IMR-90 (cell line): Measurements from ENCODE around the gene NIT1. TPM values are rescaled to one million over a fixed set of nuclear protein-coding genes. Genes with fewer than 3 reads are reported as not detected.

Source experiments
- ATAC-seq: fragments of 200-7000 bp; cut with Tn5 transposase; 2 replicates; pipeline ENCODE4 v1.9.1; 2020; ENCODE audit warnings: low read depth, mild to moderate bottlenecking, moderate library complexity
- BruUV-seq: library from RNA; stranded (reverse); fragments of 400-500 nt; replicated peaks from 2 replicates; lab custom pipeline; 2021; lab: Mats Ljungman, UMichigan
- CTCF ChIA-PET: fragments of 300-600 bp; formaldehyde crosslinking; extraction: SDS; loops from one replicate; lab custom pipeline; 2021; ENCODE audit warnings: antibody characterized with exemption; lab: Yijun Ruan, JAX
- POLR2A ChIA-PET: fragments of 300-600 bp; sonication (Branson Sonifier 250); formaldehyde crosslinking; loops from one replicate; lab custom pipeline; 2022; ENCODE audit warnings: antibody characterized with exemption; ENCODE audit not compliant: unreplicated experiment; lab: Charles Lee
- DNase-seq: peaks from one replicate; pipeline ENCODE4 v3.0.0; 2013
- H2AFZ ChIP-seq: replicated peaks from 2 replicates; pipeline ENCODE3; 2013; ENCODE audit warnings: low read length, mild to moderate bottlenecking; ENCODE audit not compliant: poor library complexity
- H2AK5ac ChIP-seq: 2 replicates; pipeline ENCODE4 v1.6.1; 2013; ENCODE audit warnings: low read depth, low read length, inconsistent platforms
- H2AK9ac ChIP-seq: replicated peaks from 2 replicates; pipeline ENCODE3; 2013; ENCODE audit warnings: mild to moderate bottlenecking, low read depth, low read length, moderate library complexity; ENCODE audit not compliant: poor library complexity
- H2BK120ac ChIP-seq: 2 replicates; pipeline ENCODE4 v1.6.1; 2013; ENCODE audit warnings: low read depth, low read length, inconsistent platforms
- H2BK15ac ChIP-seq: 3 replicates; pipeline ENCODE4 v1.6.1; 2013; ENCODE audit warnings: low read depth, low read length, inconsistent platforms
- H2BK20ac ChIP-seq: 2 replicates; pipeline ENCODE4 v1.6.1; 2013; ENCODE audit warnings: low read depth, mild to moderate bottlenecking, inconsistent platforms, low read length, moderate library complexity
- H2BK5ac ChIP-seq: 2 replicates; pipeline ENCODE4 v1.6.1; 2013; ENCODE audit warnings: mild to moderate bottlenecking, low read depth, low read length, inconsistent platforms; ENCODE audit not compliant: poor library complexity, severe bottlenecking
- H3K14ac ChIP-seq: replicated peaks from 2 replicates; pipeline ENCODE4 v1.6.1; 2013; ENCODE audit warnings: low read depth, low read length, inconsistent platforms
- H3K18ac ChIP-seq: 2 replicates; pipeline ENCODE4 v1.6.1; 2013; ENCODE audit warnings: low read depth, low read length, control low read depth
- H3K23ac ChIP-seq: 2 replicates; pipeline ENCODE4 v1.6.1; 2013; ENCODE audit warnings: low read depth, low read length, inconsistent platforms
- H3K27ac ChIP-seq: 2 replicates; pipeline ENCODE4 v1.5.1; 2013; ENCODE audit warnings: mild to moderate bottlenecking, control low read depth, low read length; ENCODE audit not compliant: insufficient read depth
- H3K27me3 ChIP-seq: 2 replicates; pipeline ENCODE4 v1.6.1; 2013; ENCODE audit warnings: low read length; ENCODE audit not compliant: control insufficient read depth, insufficient read depth
- H3K36me3 ChIP-seq: 2 replicates; pipeline ENCODE4 v1.6.1; 2013; ENCODE audit warnings: low read length, mixed read lengths; ENCODE audit not compliant: control insufficient read depth, insufficient read depth
- H3K4ac ChIP-seq: 2 replicates; pipeline ENCODE4 v1.6.1; 2013; ENCODE audit warnings: low read depth, low read length, inconsistent platforms
- H3K4me1 ChIP-seq: 2 replicates; pipeline ENCODE4 v1.6.1; 2013; ENCODE audit warnings: low read length, mixed read lengths; ENCODE audit not compliant: control insufficient read depth, insufficient read depth
- H3K4me2 ChIP-seq: 2 replicates; pipeline ENCODE4 v1.6.1; 2013; ENCODE audit warnings: low read depth, mild to moderate bottlenecking, control low read depth, low read length, moderate library complexity
- H3K4me3 ChIP-seq: 2 replicates; pipeline ENCODE4 v1.5.1; 2013; ENCODE audit warnings: low read depth, mild to moderate bottlenecking, control low read depth, low read length, moderate library complexity; ENCODE audit not compliant: insufficient read depth
- H3K56ac ChIP-seq: 2 replicates; pipeline ENCODE4 v1.6.1; 2013; ENCODE audit warnings: low read length, inconsistent platforms; ENCODE audit not compliant: insufficient read depth; ENCODE audit errors: extremely low read depth
- H3K79me1 ChIP-seq, 2 experiments: 2 replicates each; pipeline ENCODE4 v1.6.1; 2013; ENCODE audit warnings: low read length in 2 of 2, inconsistent platforms in 1 of 2, low read depth in 1 of 2
- H3K9ac ChIP-seq: 2 replicates; pipeline ENCODE4 v1.6.1; 2013; ENCODE audit warnings: low read depth, low read length, control low read depth
- H3K9me1 ChIP-seq: 2 replicates; pipeline ENCODE4 v1.6.1; 2013; ENCODE audit warnings: low read length, inconsistent platforms; ENCODE audit not compliant: insufficient read depth
- H3K9me3 ChIP-seq: 2 replicates; pipeline ENCODE4 v1.6.1; 2013; ENCODE audit warnings: low read length; ENCODE audit not compliant: control insufficient read depth, insufficient read depth
- H4K20me1 ChIP-seq: 2 replicates; pipeline ENCODE4 v1.6.1; 2013; ENCODE audit warnings: low read length, inconsistent platforms; ENCODE audit not compliant: insufficient read depth
- H4K5ac ChIP-seq: 2 replicates; pipeline ENCODE4 v1.6.1; 2013; ENCODE audit warnings: mild to moderate bottlenecking, low read depth, low read length, control low read depth
- H4K8ac ChIP-seq, 2 experiments: 2 replicates each; pipeline ENCODE4 v1.6.1; 2013; ENCODE audit warnings: low read depth in 2 of 2, low read length in 2 of 2, control low read depth in 1 of 2, inconsistent platforms in 1 of 2
- H4K91ac ChIP-seq: 2 replicates; pipeline ENCODE4 v1.6.1; 2013; ENCODE audit warnings: low read depth, low read length, inconsistent platforms; ENCODE audit not compliant: insufficient read depth
- CEBPB ChIP-seq: IDR thresholded peaks from 2 replicates; pipeline ENCODE4 v1.6.1; 2012; ENCODE audit warnings: low read depth, low read length, improper control_type of control experiment
- CHD1 ChIP-seq: IDR thresholded peaks from 2 replicates; pipeline ENCODE4 v1.6.1; 2012; ENCODE audit warnings: low read depth, low read length, improper control_type of control experiment
- CTCF ChIP-seq: conservative IDR thresholded peaks from 2 replicates; pipeline ENCODE4 v1.5.1; 2012; ENCODE audit warnings: mild to moderate bottlenecking, low read depth, low read length, improper control_type of control experiment
- FOS ChIP-seq: fragments of 150-350 bp; IDR thresholded peaks from 2 replicates; pipeline ENCODE4 v1.6.1; 2016; ENCODE audit warnings: low read depth, low read length
- RAD21 ChIP-seq: IDR thresholded peaks from 2 replicates; pipeline ENCODE4 v1.6.1; 2012; ENCODE audit warnings: low read length, improper control_type of control experiment
- RCOR1 ChIP-seq: IDR thresholded peaks from 2 replicates; pipeline ENCODE4 v1.6.1; 2012; ENCODE audit warnings: mild to moderate bottlenecking, low read length, improper control_type of control experiment; ENCODE audit not compliant: insufficient replicate concordance
- SMC3 ChIP-seq: fragments of 150-350 bp; IDR thresholded peaks from 2 replicates; pipeline ENCODE4 v1.6.1; 2016; ENCODE audit warnings: low read depth, mild to moderate bottlenecking, antibody characterized with exemption, low read length, moderate library complexity
- WGBS, 2 experiments: methylation state at CpG; one replicate each; pipeline versions ENCODE4 v1.1.5 to v1.1.7; 2013; ENCODE audit warnings: missing lambda C conversion rate in 2 of 2; ENCODE audit not compliant: insufficient read length in 1 of 2; ENCODE audit errors: extremely low coverage in 2 of 2; 5-methylcytosine and 5-hydroxymethylcytosine counted together
- dilution Hi-C: fragments of 300-500 bp; cut with HindIII; formaldehyde crosslinking; loops from one replicate; pipeline ENCODE4 v1.14.3; 2018; ENCODE audit warnings: low sequenced_read_pairs; ENCODE audit not compliant: unreplicated experiment
- in situ Hi-C: fragments of 300-500 bp; cut with MboI; formaldehyde crosslinking; loops from 3 replicates; pipeline ENCODE4 v1.14.3; 2019; ENCODE audit warnings: low sequenced_read_pairs, inconsistent platforms, mixed read lengths
- intact Hi-C: fragments of 100-400 bp; cut with micrococcal nuclease; formaldehyde crosslinking; loops from 2 replicates; pipeline ENCODE4 v1.10.0; 2022
- polyA plus RNA-seq, 3 experiments: library from polyadenylated mRNA; depleted of rRNA; stranded (reverse); fragments of >200 nt; gene quantifications; 2 replicates each; pipeline ENCODE4 v1.2.3, GENCODE V29; 2012; ENCODE audit warnings: low replicate concordance in 1 of 3
- total RNA-seq: library from RNA; depleted of rRNA; stranded (reverse); fragments of >200 nt; gene quantifications from 2 replicates; pipeline ENCODE4 v1.2.3, GENCODE V29; 2012
- TF ChIP-seq, protein P1 (sequence below): fragments of 150-350 bp; IDR thresholded peaks from 2 replicates; pipeline ENCODE4 v1.6.1; 2016; ENCODE audit warnings: low read depth, mild to moderate bottlenecking, low read length, moderate library complexity, borderline replicate concordance

The NIT1 gene
- total and polyA plus RNA-seq, 2 of the 4 experiments (the other 2 are of a cell fraction): 22.8 to 33.6 TPM

- Histone ChIP-seq H3K9ac (peak overlapping the region; percentile 60; the same call in 1 of the 2 replicates), H4K20me1 (no peaks in the 10 kb centered on the region), H2BK20ac (no peak overlapping the region), H3K23ac (no peak overlapping the region), H3K79me1 (peaks cover 13 to 29% of the 10 kb centered on the region in 2 experiments), H2BK15ac (no peak overlapping the region), H2AK9ac (no peak overlapping the region), H3K9me1 (peaks cover 9% of the 10 kb centered on the region), H3K4me1 (peaks cover 5% of the 10 kb centered on the region), H3K27ac (no peak overlapping the region), H2BK5ac (no peak overlapping the region), H3K56ac (no peak overlapping the region), H4K91ac (no peak overlapping the region), H2AK5ac (no peak overlapping the region), H2BK120ac (no peak overlapping the region), H4K5ac (no peak overlapping the region), H3K9me3 (no peaks in the 10 kb centered on the region), H3K18ac (no peak overlapping the region), H3K4me3 (no peak overlapping the region), H3K27me3 (no peaks in the 10 kb centered on the region), H3K4me2 (peak overlapping the region; percentile 89; the same call in 1 of the 2 replicates), H4K8ac (no peak overlapping the region), H3K36me3 (peaks cover 30% of the 10 kb centered on the region), H3K4ac (no peak overlapping the region), H3K14ac (no peak overlapping the region), H2AFZ (no peak overlapping the region)
- in situ Hi-C loops (no loop called here), dilution Hi-C loops (no loop called here), intact Hi-C loops (no loop called here)
- TF ChIP-seq CTCF: no peak
- TF ChIP-seq, protein P1, sequence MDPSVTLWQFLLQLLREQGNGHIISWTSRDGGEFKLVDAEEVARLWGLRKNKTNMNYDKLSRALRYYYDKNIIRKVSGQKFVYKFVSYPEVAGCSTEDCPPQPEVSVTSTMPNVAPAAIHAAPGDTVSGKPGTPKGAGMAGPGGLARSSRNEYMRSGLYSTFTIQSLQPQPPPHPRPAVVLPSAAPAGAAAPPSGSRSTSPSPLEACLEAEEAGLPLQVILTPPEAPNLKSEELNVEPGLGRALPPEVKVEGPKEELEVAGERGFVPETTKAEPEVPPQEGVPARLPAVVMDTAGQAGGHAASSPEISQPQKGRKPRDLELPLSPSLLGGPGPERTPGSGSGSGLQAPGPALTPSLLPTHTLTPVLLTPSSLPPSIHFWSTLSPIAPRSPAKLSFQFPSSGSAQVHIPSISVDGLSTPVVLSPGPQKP: no peak
- no peak for TF ChIP-seq CEBPB
- TF ChIP-seq CHD1: no peak
- no peak for TF ChIP-seq RCOR1
- no peak for TF ChIP-seq RAD21
- TF ChIP-seq SMC3: no peak
- no peak for TF ChIP-seq FOS
- 91% methylated on average over 5 of the region's 14 CpGs; no CpG with 5 or more reads in 1 of the 2 experiments for WGBS, 2 experiments
- no peak for ATAC-seq
- ChIA-PET POLR2A (no interaction called here), CTCF (interaction anchor here (0.6 to 2.2 kb wide), 4 partner anchors 12 to 105 kb away, joined by 3 to 5 read pairs (median 4); partner anchors contain the start of genes B4GALT3 and TOMM40L)
- no TSS peak for BruUV-seq
- no peak for DNase-seq
Observed at GRCh38 chr1:161164901-161165610, 47.2 kb downstream of the NIT1 start.
